Activated B cell treated with CpG ODN at 0.5 μM for 24 hours (primary cell): ENCODE results near the gene DGKI. TPM values are rescaled to one million over a fixed set of nuclear protein-coding genes. Genes with fewer than 3 reads are reported as not detected.

ENCODE experiments used
- ATAC-seq: fragments of 200-7000 bp; cut with Tn5 transposase; one replicate; pipeline ENCODE4 v1.10.0; 2021; ENCODE audit warnings: low read depth, mild to moderate bottlenecking, moderate library complexity
- CTCF ChIA-PET: fragments of 350-600 bp; sonication (Branson Sonifier 250); formaldehyde crosslinking; loops from one replicate; lab custom pipeline; 2021; ENCODE audit warnings: antibody characterized with exemption; lab: Charles Lee
- POLR2A ChIA-PET: fragments of 350-600 bp; sonication (Branson Sonifier 250); formaldehyde crosslinking; loops from one replicate; lab custom pipeline; 2021; ENCODE audit warnings: antibody characterized with exemption; lab: Charles Lee
- DNase-seq: peaks from one replicate; pipeline ENCODE4 v3.0.0; 2022
- H3K27ac Mint-ChIP-seq: one replicate; pipeline ENCODE4 v1.8.0; 2020; ENCODE audit warnings: mixed read lengths
- H3K27me3 Mint-ChIP-seq: one replicate; pipeline ENCODE4 v1.8.0; 2021; ENCODE audit warnings: mixed read lengths
- H3K36me3 Mint-ChIP-seq: one replicate; pipeline ENCODE4 v1.8.0; 2021; ENCODE audit warnings: low read depth, mixed read lengths
- H3K4me1 Mint-ChIP-seq: one replicate; pipeline ENCODE4 v1.8.0; 2021; ENCODE audit warnings: mixed read lengths
- H3K4me3 Mint-ChIP-seq: one replicate; pipeline ENCODE4 v1.8.0; 2020; ENCODE audit warnings: mild to moderate bottlenecking, mixed read lengths
- H3K9me3 Mint-ChIP-seq: one replicate; pipeline ENCODE4 v1.8.0; 2020; ENCODE audit warnings: mixed read lengths
- intact Hi-C: fragments of 100-400 bp; cut with micrococcal nuclease; formaldehyde crosslinking; loops from one replicate; pipeline ENCODE4 v1.15.1; 2024
- total RNA-seq: library from RNA; stranded (reverse); gene quantifications from 2 replicates; pipeline ENCODE4 v1.2.3, GENCODE V29; 2022
- TF ChIP-seq, protein P1 (sequence below): fragments of 200-600 bp; IDR thresholded peaks from one replicate; pipeline ENCODE4 v1.8.0; 2022; ENCODE audit warnings: antibody characterized with exemption, mild to moderate bottlenecking

Gene DGKI
- total RNA-seq, 1 donor from 2014 or later, result not detected

DNA sequence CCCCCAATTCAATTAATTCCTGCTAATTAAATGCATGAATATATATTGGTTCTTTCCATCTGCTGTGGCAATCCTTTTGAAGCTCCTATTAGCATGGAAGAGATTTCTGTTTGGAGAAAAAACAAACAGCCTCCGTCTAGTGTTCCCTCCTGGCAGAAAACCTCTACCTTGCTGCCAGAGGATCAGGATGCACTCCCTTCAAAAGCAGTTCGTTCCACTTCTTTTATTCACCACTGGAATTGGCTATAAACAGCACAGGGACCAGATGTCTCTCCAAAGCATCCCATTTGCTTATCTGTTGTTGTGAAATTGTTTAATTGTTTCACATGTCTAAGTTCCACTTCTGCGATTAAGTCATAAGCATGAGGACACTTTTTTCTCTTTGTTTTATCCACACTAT lies 425.4 kb downstream of the DGKI start:
- Mint-ChIP-seq H3K36me3 (no peaks in the 10 kb centered on the region), H3K9me3 (no peaks in the 10 kb centered on the region), H3K27ac (no peak overlapping the region), H3K27me3 (no peaks in the 10 kb centered on the region), H3K4me1 (no peaks in the 10 kb centered on the region), H3K4me3 (no peak overlapping the region)
- TF ChIP-seq, protein P1, sequence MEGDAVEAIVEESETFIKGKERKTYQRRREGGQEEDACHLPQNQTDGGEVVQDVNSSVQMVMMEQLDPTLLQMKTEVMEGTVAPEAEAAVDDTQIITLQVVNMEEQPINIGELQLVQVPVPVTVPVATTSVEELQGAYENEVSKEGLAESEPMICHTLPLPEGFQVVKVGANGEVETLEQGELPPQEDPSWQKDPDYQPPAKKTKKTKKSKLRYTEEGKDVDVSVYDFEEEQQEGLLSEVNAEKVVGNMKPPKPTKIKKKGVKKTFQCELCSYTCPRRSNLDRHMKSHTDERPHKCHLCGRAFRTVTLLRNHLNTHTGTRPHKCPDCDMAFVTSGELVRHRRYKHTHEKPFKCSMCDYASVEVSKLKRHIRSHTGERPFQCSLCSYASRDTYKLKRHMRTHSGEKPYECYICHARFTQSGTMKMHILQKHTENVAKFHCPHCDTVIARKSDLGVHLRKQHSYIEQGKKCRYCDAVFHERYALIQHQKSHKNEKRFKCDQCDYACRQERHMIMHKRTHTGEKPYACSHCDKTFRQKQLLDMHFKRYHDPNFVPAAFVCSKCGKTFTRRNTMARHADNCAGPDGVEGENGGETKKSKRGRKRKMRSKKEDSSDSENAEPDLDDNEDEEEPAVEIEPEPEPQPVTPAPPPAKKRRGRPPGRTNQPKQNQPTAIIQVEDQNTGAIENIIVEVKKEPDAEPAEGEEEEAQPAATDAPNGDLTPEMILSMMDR, result no peak
- no peak for ATAC-seq
- intact Hi-C loops, result no loop called here
- ChIA-PET POLR2A (no interaction called here), CTCF (no interaction called here)
- no peak for DNase-seq

- Mint-ChIP-seq H3K27ac (no peak overlapping the region), H3K4me3 (no peak overlapping the region), H3K36me3 (no peaks in the 10 kb centered on the region), H3K9me3 (no peaks in the 10 kb centered on the region), H3K27me3 (no peaks in the 10 kb centered on the region), H3K4me1 (no peaks in the 10 kb centered on the region)
- ChIA-PET CTCF (no interaction called here), POLR2A (no interaction called here)
- ATAC-seq (no peak), DNase-seq (no peak)
- intact Hi-C loops, result no loop called here
- TF ChIP-seq, protein P1, result no peak
These were observed 427.9 kb downstream of the DGKI start for GRCh38 chr7:137418841-137419240.

DNA sequence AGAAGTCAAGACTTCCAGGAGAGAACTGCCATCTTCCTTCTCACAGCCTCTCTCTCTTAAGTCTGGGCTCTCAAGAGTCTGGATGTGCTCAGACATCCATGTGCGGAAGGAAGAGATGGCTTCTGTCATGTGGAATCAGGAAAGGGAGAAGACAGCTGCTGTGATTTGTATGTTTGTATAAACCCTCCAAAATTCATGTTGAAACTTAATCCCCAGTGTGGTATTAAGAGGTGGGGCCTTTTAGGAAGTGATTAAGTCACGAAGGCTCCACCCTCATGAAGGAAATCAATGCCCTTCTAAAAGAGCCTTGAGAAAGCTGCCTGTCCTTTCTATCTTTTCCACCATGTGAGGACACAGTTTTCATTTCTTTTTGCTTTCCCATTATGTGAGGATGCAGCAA lies 429.3 kb downstream of the DGKI start:
- peaks cover 2% of the 10 kb centered on the region for H3K9me3 Mint-ChIP-seq
- no peak for DNase-seq
- no peak overlapping the region for H3K4me3 Mint-ChIP-seq
- H3K27ac Mint-ChIP-seq, result no peak overlapping the region
- ChIA-PET POLR2A (no interaction called here), CTCF (no interaction called here)
- no peak for ATAC-seq
- TF ChIP-seq, protein P1, result no peak
- no peaks in the 10 kb centered on the region for H3K4me1 Mint-ChIP-seq
- intact Hi-C loops, result no loop called here
- no peaks in the 10 kb centered on the region for H3K27me3 Mint-ChIP-seq
- no peaks in the 10 kb centered on the region for H3K36me3 Mint-ChIP-seq

DNA sequence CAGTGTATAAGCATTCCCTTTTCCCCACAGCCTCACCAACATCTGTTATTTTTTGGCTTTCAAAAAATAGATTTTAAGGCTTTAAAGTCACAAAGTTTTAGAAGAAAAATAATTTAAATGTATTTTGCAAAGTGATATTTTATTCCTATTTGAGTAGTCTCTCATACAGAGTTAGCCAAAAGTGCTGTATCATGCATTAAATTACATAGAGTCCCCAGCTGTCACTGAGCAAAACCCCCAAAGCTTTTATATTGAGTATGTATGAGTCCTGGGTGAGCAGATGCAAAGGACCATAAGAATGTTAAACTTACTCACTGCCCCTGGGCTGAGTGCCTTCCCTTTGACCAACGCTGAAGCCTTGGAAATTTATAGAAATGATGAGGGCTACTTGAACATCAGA lies 432.9 kb downstream of the DGKI start:
- ChIA-PET CTCF (no interaction called here), POLR2A (no interaction called here)
- TF ChIP-seq, protein P1, result no peak
- Mint-ChIP-seq H3K4me3 (no peak overlapping the region), H3K27ac (no peak overlapping the region), H3K27me3 (no peaks in the 10 kb centered on the region), H3K9me3 (peaks cover 2% of the 10 kb centered on the region), H3K4me1 (no peaks in the 10 kb centered on the region), H3K36me3 (no peaks in the 10 kb centered on the region)
- intact Hi-C loops, result no loop called here
- DNase-seq, result no peak
- no peak for ATAC-seq

- Mint-ChIP-seq H3K36me3 (no peaks in the 10 kb centered on the region), H3K4me3 (no peak overlapping the region), H3K9me3 (peaks cover 4% of the 10 kb centered on the region), H3K4me1 (no peaks in the 10 kb centered on the region), H3K27me3 (no peaks in the 10 kb centered on the region), H3K27ac (no peak overlapping the region)
- ATAC-seq (no peak), DNase-seq (no peak)
- TF ChIP-seq, protein P1, result no peak
- POLR2A ChIA-PET, result no interaction called here
- CTCF ChIA-PET, result no interaction called here
- intact Hi-C loops, result no loop called here
These were observed 435.3 kb downstream of the DGKI start for GRCh38 chr7:137411446-137411845.
